Uterus (tissue), 4 donors: ENCODE results near the gene FAM200C. TPM values are rescaled to one million over a fixed set of nuclear protein-coding genes. Genes with fewer than 3 reads are reported as not detected.
A peak's percentile ranks its signal among the peaks of the same experiment; 100 is the strongest.

ENCODE experiments used
- DNase-seq, 2 donors: peaks; one replicate each; pipeline ENCODE4 v3.0.0-alpha.2; 2019 to 2020
- H3K27ac ChIP-seq, 2 donors: fragments of 200-600 bp; sonication (generic); 1 replicate in 1 of 2; 2 replicates in 1 of 2; pipeline ENCODE4 v1.5.1; 2016 to 2018
- H3K27me3 ChIP-seq, 2 donors: fragments of 200-600 bp; sonication (generic); one replicate each; pipeline ENCODE4 v1.5.1; 2018 to 2019; ENCODE audit warnings: control low read depth in 1 of 2
- H3K36me3 ChIP-seq, 2 donors: fragments of 200-600 bp; sonication (generic); one replicate each; pipeline ENCODE4 v1.5.1; 2019; ENCODE audit warnings: control low read depth in 1 of 2
- H3K4me1 ChIP-seq, 2 donors: fragments of 200-600 bp; sonication (generic); one replicate each; pipeline ENCODE4 v1.5.1; 2018 to 2019; ENCODE audit warnings: control low read depth in 1 of 2
- H3K4me3 ChIP-seq, 2 donors: fragments of 200-600 bp; sonication (generic); 1 replicate in 1 of 2; 2 replicates in 1 of 2; pipeline ENCODE4 v1.5.1; 2018 to 2019; ENCODE audit warnings: mild to moderate bottlenecking in 1 of 2
- H3K9me3 ChIP-seq, 2 donors: fragments of 200-600 bp; sonication (generic); one replicate each; pipeline ENCODE4 v1.5.1; 2019; ENCODE audit warnings: control low read depth in 1 of 2
- POLR2A ChIP-seq, 2 donors: fragments of 450-650 bp; IDR thresholded peaks; one replicate each; pipeline ENCODE4 v1.6.1; 2016; ENCODE audit warnings: antibody characterized with exemption in 2 of 2, mild to moderate bottlenecking in 1 of 2, moderate library complexity in 1 of 2
- intact Hi-C: fragments of 100-400 bp; cut with DNase I; formaldehyde crosslinking; loops from one replicate; pipeline ENCODE4 v1.15.1; 2023; ENCODE audit warnings: low total_unique reads
- total RNA-seq, 4 donors: library from RNA; depleted of rRNA in 3 of 4; stranded (reverse); fragments of >200 nt in 3 of 4; gene quantifications; one replicate each; pipeline versions ENCODE4 v1.1.0 to v1.2.4, GENCODE V29; 2014 to 2023
- TF ChIP-seq, protein P1 (sequence below), 4 experiments: fragments of 200-600 bp in 2 of 4; fragments of 450-650 bp in 2 of 4; sonication (generic) in 2 of 4; IDR thresholded peaks; one replicate each; pipeline ENCODE4 v1.5.1; 2016 to 2019; ENCODE audit warnings: antibody characterized with exemption in 4 of 4, mild to moderate bottlenecking in 2 of 4, moderate library complexity in 1 of 4
- donor health status: DM: yes; HTN: yes; CAD: no.

Gene FAM200C
- 10 to 100 TPM in 3 of 4 donors, 1 to 10 TPM in 1; 6.1 to 34.1 (median 18.4) TPM for total RNA-seq

DNA sequence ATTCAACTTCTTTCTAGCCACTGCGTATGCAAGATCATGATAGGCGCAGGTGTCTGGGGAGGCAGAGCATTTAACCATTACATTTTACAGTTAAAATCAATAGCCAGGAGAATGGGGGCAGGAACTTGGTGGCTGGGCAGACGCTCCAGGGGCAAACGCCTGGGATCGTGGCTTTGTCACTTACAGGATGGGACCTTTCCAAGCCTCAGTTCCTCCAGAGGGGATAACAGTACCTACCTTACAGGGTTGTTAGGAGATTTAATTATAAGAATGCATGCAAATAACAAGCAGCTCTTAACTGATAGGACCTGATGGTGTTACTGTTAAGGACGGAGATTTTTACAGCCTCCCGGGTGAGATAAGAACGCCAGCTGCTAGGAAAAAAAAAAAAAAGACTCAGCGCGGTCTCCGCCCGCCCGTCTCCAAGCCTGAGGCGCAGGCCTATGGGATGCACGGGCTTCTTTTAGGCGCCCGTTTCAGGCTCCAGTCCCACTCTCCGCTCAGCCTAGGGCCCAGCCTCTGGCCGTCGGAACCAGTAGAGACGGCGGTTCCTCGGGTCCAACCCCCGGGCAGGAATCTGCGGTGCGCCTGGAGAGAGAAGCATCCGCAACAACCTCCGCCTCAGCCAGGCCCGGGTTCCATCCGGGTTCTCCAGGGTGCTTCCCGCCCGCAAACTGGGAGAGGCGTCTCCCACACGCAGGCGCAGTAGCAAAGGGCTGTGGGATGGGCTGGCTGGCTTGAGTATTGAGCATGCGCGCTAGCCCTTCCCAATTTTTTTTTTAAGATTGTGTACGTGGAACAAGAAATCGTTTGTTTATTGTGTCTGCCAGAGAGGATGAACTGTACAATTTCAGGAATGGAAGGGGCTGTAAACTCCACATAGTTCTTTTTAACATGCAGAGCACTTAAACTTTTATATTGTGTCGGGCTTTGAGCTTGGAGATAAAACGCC lies at the start of gene FAM200C:
Gene FAM200C, minus strand, starts transcription at position 653 of the 952 bp plus-strand sequence. CDS start 4,564 bp downstream, outside the sequence.
- H3K36me3 ChIP-seq = no peaks in the 10 kb centered on the region
- H3K27me3 ChIP-seq = no peaks in the 10 kb centered on the region
- H3K4me1 ChIP-seq = no peaks in the 10 kb centered on the region
- intact Hi-C loops = no loop called here
- TF ChIP-seq POLR2A (IDR thresholded peaks at IDR 0.05) = peak; percentile 87 to 95
- TF ChIP-seq, protein P1, sequence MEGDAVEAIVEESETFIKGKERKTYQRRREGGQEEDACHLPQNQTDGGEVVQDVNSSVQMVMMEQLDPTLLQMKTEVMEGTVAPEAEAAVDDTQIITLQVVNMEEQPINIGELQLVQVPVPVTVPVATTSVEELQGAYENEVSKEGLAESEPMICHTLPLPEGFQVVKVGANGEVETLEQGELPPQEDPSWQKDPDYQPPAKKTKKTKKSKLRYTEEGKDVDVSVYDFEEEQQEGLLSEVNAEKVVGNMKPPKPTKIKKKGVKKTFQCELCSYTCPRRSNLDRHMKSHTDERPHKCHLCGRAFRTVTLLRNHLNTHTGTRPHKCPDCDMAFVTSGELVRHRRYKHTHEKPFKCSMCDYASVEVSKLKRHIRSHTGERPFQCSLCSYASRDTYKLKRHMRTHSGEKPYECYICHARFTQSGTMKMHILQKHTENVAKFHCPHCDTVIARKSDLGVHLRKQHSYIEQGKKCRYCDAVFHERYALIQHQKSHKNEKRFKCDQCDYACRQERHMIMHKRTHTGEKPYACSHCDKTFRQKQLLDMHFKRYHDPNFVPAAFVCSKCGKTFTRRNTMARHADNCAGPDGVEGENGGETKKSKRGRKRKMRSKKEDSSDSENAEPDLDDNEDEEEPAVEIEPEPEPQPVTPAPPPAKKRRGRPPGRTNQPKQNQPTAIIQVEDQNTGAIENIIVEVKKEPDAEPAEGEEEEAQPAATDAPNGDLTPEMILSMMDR (IDR thresholded peaks at IDR 0.05) = no peak
- DNase-seq = peak; percentile 89 to 90
- H3K9me3 ChIP-seq = no peaks in the 10 kb centered on the region
- peak within 1 kb of the TSS; percentile 55 to 74 for H3K4me3 ChIP-seq
- peak within 1 kb of the TSS; percentile 82 to 92 for H3K27ac ChIP-seq

DNA sequence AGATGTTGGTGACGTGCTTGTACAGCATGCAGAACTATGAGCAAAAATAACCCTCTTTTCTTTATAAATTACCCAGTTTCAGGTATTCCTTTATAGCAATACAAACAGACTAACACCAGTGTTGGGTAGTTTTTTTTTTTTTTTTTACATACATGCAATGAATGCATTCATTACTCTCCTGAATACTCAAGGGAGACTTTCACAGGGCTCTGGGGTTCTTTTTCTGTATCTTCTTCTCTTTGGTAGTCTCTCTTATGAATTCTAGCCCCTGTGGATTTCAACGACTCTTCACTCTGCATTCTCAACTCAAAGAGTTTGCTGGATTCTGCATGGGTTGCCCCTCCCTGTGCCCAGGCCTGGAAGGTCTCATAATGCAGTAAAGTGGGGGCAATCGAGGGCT lies 49.6 kb upstream of the FAM200C start:
- Histone ChIP-seq H3K4me1 (no peaks in the 10 kb centered on the region), H3K27me3 (no peaks in the 10 kb centered on the region), H3K36me3 (no peaks in the 10 kb centered on the region), H3K4me3 (no peak overlapping the region), H3K27ac (no peak overlapping the region), H3K9me3 (no peaks in the 10 kb centered on the region)
- DNase-seq = no peak
- intact Hi-C loops = no loop called here
- TF ChIP-seq POLR2A (IDR thresholded peaks at IDR 0.05) = no peak
- TF ChIP-seq, protein P1 (IDR thresholded peaks at IDR 0.05) = no peak

DNA sequence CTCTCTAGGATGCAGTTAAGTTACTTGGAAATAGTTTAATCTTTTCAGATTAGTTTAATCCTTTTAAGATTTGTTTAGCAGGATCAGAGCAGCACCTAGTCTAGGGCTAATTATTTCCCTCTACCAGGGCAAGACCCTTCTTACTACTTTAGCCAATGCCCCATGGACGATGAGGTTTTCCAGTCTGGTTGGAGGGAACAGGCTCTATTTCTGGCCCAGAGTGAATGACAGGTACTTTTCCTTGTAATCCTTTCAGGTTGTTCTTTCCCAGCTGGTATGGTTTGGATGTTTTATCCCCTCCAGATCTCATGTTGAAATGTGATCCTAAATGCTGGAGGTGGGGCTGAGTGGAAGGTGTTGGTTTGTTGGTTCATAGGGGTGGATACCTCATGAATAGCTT lies 49.0 kb upstream of the FAM200C start:
- H3K4me1 ChIP-seq = no peaks in the 10 kb centered on the region
- no peak overlapping the region for H3K4me3 ChIP-seq
- H3K27me3 ChIP-seq = no peaks in the 10 kb centered on the region
- H3K27ac ChIP-seq = no peak overlapping the region
- H3K36me3 ChIP-seq = no peaks in the 10 kb centered on the region
- intact Hi-C loops = no loop called here
- DNase-seq = no peak
- H3K9me3 ChIP-seq = no peaks in the 10 kb centered on the region
- TF ChIP-seq POLR2A (IDR thresholded peaks at IDR 0.05) = no peak
- TF ChIP-seq, protein P1 (IDR thresholded peaks at IDR 0.05) = no peak

DNA sequence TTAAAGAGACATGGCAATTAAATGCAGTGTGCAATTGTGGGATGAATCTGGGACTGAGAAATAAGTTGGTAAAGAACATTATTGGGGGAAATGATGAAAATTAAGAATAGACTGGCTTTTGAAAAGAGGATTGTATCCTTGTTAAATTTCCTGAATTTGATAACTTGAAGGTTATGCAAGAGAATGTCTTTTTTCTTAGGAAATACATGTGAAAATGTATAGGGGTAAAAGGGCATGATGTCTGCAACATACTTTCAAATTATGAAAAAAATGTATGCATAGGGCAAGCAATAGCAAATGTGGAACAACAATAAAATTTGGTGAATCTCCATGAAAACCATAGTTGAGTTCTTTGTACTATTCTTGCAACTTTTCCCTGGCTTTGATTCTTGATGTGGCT lies 45.9 kb upstream of the FAM200C start:
- H3K4me3 ChIP-seq = no peak overlapping the region
- H3K27ac ChIP-seq = no peak overlapping the region
- DNase-seq = no peak
- no peaks in the 10 kb centered on the region for H3K27me3 ChIP-seq
- H3K9me3 ChIP-seq = no peaks in the 10 kb centered on the region
- intact Hi-C loops = no loop called here
- TF ChIP-seq POLR2A (IDR thresholded peaks at IDR 0.05) = no peak
- TF ChIP-seq, protein P1 (IDR thresholded peaks at IDR 0.05) = no peak
- no peaks in the 10 kb centered on the region for H3K36me3 ChIP-seq
- H3K4me1 ChIP-seq = no peaks in the 10 kb centered on the region

DNA sequence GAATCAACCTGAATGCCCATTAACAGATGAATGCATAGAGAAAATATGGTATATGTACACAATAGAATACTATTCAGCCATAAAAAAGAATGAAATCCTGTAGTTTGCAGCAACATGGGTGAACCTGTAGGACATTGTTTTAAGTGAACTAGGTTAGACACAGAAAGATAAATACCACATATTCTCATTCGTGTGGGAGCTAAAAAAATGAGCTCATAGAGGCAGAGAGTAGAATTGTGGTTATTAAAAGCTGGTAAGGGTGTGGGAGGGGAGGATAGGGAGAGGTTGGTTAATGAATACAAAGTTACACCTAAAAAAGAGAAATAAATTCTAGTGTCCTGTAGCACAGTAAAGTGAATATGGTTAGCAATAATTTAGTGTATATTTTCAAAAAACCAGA lies 45.3 kb upstream of the FAM200C start:
- no peaks in the 10 kb centered on the region for H3K4me1 ChIP-seq
- no peaks in the 10 kb centered on the region for H3K36me3 ChIP-seq
- DNase-seq = no peak
- no peak overlapping the region for H3K27ac ChIP-seq
- no peak overlapping the region for H3K4me3 ChIP-seq
- no peaks in the 10 kb centered on the region for H3K9me3 ChIP-seq
- intact Hi-C loops = no loop called here
- no peaks in the 10 kb centered on the region for H3K27me3 ChIP-seq
- TF ChIP-seq, protein P1 (IDR thresholded peaks at IDR 0.05) = no peak
- TF ChIP-seq POLR2A (IDR thresholded peaks at IDR 0.05) = no peak
